SHP77 treated with DMSO at 0.1 percent for 48 hours (cell line): ENCODE data around the gene LMNTD2.

Experiments
- DNase-seq: peaks from one replicate; lab custom pipeline; 2025; lab: John Stamatoyannopoulos, UW

LMNTD2 gene

GRCh38 chr11:507727-508515 lies 52.6 kb downstream of the LMNTD2 start:
- no peak for DNase-seq

GRCh38 chr11:506995-507726 lies 53.4 kb downstream of the LMNTD2 start, which contains the start of gene RNH1:
Gene RNH1 (minus strand): TSS chr11:507242. CDS start chr11:502162, 5,080 bp downstream.
- DNase-seq, result no peak

- DNase-seq, result peak; percentile 54
These were observed 54.1 kb downstream of the LMNTD2 start for GRCh38 chr11:506238-506994.

DNA sequence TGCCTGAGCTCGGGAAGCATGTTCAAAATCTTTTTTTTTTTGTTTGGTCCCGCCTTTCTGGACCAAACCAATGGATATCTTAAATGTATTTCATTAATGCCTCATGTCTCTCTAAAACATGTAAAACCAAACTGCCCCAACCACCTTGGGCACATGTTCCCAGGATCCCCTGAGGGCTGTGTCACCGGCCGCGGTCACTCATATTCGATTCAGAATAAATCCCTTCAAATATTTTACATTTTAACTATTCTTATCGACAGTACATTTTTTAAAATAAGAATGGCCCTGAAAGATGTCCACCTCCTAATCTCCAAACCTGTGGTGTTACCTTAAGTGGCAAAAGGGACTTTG lies 55.6 kb downstream of the LMNTD2 start:
- no peak for DNase-seq
